Loucy (cell line): ENCODE measurements around the gene MRNIP.

ENCODE experiments used
- EZH2phosphoT487 ChIP-seq: fragments of 200-600 bp; IDR thresholded peaks from 2 replicates; pipeline ENCODE4 v1.6.1; 2018; ENCODE audit warnings: antibody characterized with exemption, mild to moderate bottlenecking, moderate library complexity, borderline replicate concordance
- TF ChIP-seq, protein P1 (sequence below): fragments of 200-600 bp; sonication (generic); conservative IDR thresholded peaks from 2 replicates; pipeline ENCODE4 v1.5.1; 2014; ENCODE audit warnings: mild to moderate bottlenecking, antibody characterized with exemption, low read length

- TF ChIP-seq, protein P1, sequence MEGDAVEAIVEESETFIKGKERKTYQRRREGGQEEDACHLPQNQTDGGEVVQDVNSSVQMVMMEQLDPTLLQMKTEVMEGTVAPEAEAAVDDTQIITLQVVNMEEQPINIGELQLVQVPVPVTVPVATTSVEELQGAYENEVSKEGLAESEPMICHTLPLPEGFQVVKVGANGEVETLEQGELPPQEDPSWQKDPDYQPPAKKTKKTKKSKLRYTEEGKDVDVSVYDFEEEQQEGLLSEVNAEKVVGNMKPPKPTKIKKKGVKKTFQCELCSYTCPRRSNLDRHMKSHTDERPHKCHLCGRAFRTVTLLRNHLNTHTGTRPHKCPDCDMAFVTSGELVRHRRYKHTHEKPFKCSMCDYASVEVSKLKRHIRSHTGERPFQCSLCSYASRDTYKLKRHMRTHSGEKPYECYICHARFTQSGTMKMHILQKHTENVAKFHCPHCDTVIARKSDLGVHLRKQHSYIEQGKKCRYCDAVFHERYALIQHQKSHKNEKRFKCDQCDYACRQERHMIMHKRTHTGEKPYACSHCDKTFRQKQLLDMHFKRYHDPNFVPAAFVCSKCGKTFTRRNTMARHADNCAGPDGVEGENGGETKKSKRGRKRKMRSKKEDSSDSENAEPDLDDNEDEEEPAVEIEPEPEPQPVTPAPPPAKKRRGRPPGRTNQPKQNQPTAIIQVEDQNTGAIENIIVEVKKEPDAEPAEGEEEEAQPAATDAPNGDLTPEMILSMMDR: no peak
- no peak for TF ChIP-seq EZH2phosphoT487
Observed at GRCh38 chr5:179858586-179859427, at the start of gene MRNIP.
